HepG2 (cell line): ENCODE data around the gene MYO18A.

Source experiments
- ATF7 ChIP-seq, 2 experiments: fragments of 450-650 bp in 1 of 2; sonication (generic) in 1 of 2; formaldehyde crosslinking in 1 of 2; IDR thresholded peaks; 2 replicates each; pipeline versions ENCODE4 v1.4.0 to v1.6.1; 2016 to 2020; ENCODE audit warnings: antibody characterized with exemption in 1 of 2, mild to moderate bottlenecking in 1 of 2, missing genetic modification reagents in 1 of 2
- CTCF ChIP-seq: sonication (generic); formaldehyde crosslinking; IDR thresholded peaks from 2 replicates; pipeline ENCODE4 v1.5.0; 2020; ENCODE audit warnings: mild to moderate bottlenecking, missing genetic modification reagents, moderate library complexity
- FOXM1 ChIP-seq: sonication (generic); formaldehyde crosslinking; IDR thresholded peaks from 2 replicates; pipeline ENCODE4 v1.5.0; 2020; ENCODE audit warnings: missing genetic modification reagents
- HIVEP1 ChIP-seq: sonication (generic); formaldehyde crosslinking; IDR thresholded peaks from 2 replicates; pipeline ENCODE4 v1.4.0; 2020; ENCODE audit warnings: mild to moderate bottlenecking, missing genetic modification reagents
- JUNB ChIP-seq: sonication (generic); formaldehyde crosslinking; IDR thresholded peaks from 2 replicates; pipeline ENCODE4 v1.8.0; 2022; ENCODE audit warnings: missing genetic modification reagents, mild to moderate bottlenecking, borderline replicate concordance
- LCORL ChIP-seq, 2 experiments: fragments of 450-650 bp in 1 of 2; sonication (generic) in 1 of 2; formaldehyde crosslinking in 1 of 2; IDR thresholded peaks; 2 replicates each; pipeline versions ENCODE4 v1.5.0 to v1.6.1; 2017 to 2020; ENCODE audit warnings: antibody characterized with exemption in 1 of 2, missing genetic modification reagents in 1 of 2
- NFYB ChIP-seq: sonication (generic); formaldehyde crosslinking; IDR thresholded peaks from 2 replicates; pipeline ENCODE4 v1.4.0; 2020; ENCODE audit warnings: missing genetic modification reagents
- NR1H2 ChIP-seq: sonication (generic); formaldehyde crosslinking; IDR thresholded peaks from 2 replicates; pipeline ENCODE4 v1.8.1; 2022; ENCODE audit warnings: low read depth, missing genetic modification reagents, borderline replicate concordance
- PLRG1 ChIP-seq: fragments of 450-650 bp; conservative IDR thresholded peaks from 2 replicates; pipeline ENCODE4 v1.6.1; 2016
- POLR2A ChIP-seq, 2 experiments: IDR thresholded peaks; 2 replicates each; pipeline ENCODE4 v1.6.1; 2011; ENCODE audit warnings: low read depth in 2 of 2, low read length in 2 of 2, mild to moderate bottlenecking in 1 of 2, moderate library complexity in 1 of 2; ENCODE audit not compliant: insufficient read depth in 1 of 2
- SOX6 ChIP-seq, 2 experiments: fragments of 450-650 bp in 1 of 2; sonication (generic) in 1 of 2; formaldehyde crosslinking in 1 of 2; IDR thresholded peaks; 2 replicates each; pipeline versions ENCODE4 v1.4.0 to v1.6.1; 2017 to 2020; ENCODE audit warnings: antibody characterized with exemption in 1 of 2, mild to moderate bottlenecking in 1 of 2, missing genetic modification reagents in 1 of 2
- ZNF460 ChIP-seq: sonication (generic); formaldehyde crosslinking; IDR thresholded peaks from 2 replicates; pipeline ENCODE4 v1.5.1; 2020; ENCODE audit warnings: missing genetic modification reagents, mild to moderate bottlenecking, borderline replicate concordance
- ZSCAN20 ChIP-seq: sonication (generic); formaldehyde crosslinking; IDR thresholded peaks from 2 replicates; pipeline ENCODE4 v1.4.0; 2020; ENCODE audit warnings: missing genetic modification reagents, mild to moderate bottlenecking, borderline replicate concordance

DNA sequence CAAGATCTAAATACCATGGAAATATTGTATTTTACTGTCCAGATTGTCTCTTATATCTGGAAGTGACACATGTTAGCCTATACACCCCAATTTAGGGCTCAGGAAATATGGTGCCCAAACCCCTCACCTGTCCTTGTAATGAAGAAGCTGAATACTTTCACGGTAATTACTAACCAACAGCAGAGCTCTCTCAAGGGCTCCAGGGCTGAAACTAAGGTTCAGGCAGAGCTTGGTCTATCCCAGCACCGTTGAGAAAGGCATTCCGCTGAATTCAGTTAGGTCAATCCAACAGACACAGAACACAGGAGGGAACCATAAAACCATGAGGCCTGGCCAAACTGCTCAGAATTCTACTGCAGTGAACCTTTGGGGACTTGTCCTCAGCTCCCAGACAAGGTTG is 14.9 kb downstream of the MYO18A start:
- no peak for TF ChIP-seq POLR2A (IDR thresholded peaks at IDR 0.05; ENCODE audit: insufficient read depth in 1 of 2, low read depth in 2 of 2, low read length in 2 of 2)
- no peak for TF ChIP-seq ATF7 (IDR thresholded peaks at IDR 0.05)
- no peak for TF ChIP-seq ATF7 (CRISPR knock-in tag; IDR thresholded peaks at IDR 0.05)
- no peak for TF ChIP-seq ZSCAN20 (CRISPR knock-in tag)
- TF ChIP-seq SOX6 (IDR thresholded peaks at IDR 0.05), result no peak
- no peak for TF ChIP-seq SOX6 (CRISPR knock-in tag; IDR thresholded peaks at IDR 0.05)
- TF ChIP-seq HIVEP1 (CRISPR knock-in tag), result no peak
- TF ChIP-seq JUNB, result no peak
- TF ChIP-seq PLRG1, result no peak
- no peak for TF ChIP-seq LCORL (IDR thresholded peaks at IDR 0.05)
- TF ChIP-seq LCORL (CRISPR knock-in tag; IDR thresholded peaks at IDR 0.05), result no peak
- TF ChIP-seq CTCF (CRISPR knock-in tag), result no peak
- TF ChIP-seq FOXM1, result no peak
- TF ChIP-seq NFYB (CRISPR knock-in tag), result no peak
- no peak for TF ChIP-seq ZNF460 (CRISPR knock-in tag)
- no peak for TF ChIP-seq NR1H2
